NCI-H510A treated with DMSO at 0.1 percent for 48 hours (cell line): ENCODE measurements around the gene ADIG.

Experiments
- DNase-seq: peaks from one replicate; lab custom pipeline; 2025; lab: John Stamatoyannopoulos, UW

ADIG gene

DNA sequence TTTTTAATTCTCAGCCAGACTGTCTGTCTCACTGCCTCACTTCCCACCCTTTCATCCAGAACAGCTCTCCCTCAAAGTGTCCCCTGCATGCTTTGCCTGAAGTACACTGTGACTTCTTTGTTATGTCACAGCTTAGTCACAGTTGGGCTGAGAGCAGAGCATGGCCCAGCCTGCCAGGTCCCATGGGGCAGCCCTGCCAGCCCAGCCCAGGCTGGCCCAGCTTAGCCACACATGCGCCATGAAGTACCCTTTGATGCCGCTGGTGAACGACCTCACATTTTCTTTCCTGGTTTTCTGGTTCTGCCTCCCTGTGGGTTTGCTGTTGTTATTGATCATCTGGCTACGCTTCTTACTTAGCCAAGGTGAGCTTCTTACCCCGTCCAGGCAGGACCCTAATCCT is at the start of gene ADIG:
TSS of gene ADIG (plus strand) at position 185 of the 400 bp plus-strand sequence. CDS start at position 239, 54 bp downstream.
- no peak for DNase-seq

DNA sequence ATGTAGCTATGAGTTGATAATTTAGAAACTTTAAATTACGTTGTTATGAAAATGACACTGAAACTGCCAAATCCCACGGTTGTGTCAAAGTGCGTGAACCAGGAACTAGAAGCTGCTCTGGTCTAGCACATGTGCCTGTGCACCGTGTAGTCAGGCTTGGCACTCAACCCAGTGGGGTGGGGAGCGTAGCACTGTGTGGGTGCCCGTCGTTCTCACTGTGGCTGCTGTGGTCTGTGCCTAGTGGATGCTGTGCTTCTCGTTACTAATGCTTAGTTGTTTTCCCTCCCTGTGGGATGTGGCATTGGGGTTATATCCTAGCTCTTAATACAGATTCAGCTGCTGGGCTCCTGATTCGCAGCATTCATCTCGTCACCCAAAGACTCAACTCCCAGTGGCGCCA is 46.2 kb upstream of the ADIG start:
- no peak for DNase-seq

DNA sequence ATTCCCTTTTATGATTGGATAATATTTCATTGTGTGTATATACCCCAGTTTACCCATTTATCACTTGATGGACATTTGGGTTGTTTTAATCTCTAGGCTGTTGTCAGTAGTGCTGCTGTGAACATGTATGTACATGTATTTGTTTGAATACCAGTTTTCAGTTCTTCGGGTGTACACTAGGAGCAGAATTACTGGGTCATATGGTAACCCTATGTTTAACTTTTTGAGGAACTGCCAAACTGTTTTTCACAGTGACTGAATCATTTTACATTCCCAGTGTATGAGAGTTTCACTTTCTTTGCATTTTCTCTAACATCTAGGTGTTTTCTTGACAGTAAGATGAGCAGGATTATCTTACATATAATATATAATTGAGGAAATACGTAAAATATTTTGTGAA is 44.7 kb upstream of the ADIG start:
- DNase-seq, result no peak

DNA sequence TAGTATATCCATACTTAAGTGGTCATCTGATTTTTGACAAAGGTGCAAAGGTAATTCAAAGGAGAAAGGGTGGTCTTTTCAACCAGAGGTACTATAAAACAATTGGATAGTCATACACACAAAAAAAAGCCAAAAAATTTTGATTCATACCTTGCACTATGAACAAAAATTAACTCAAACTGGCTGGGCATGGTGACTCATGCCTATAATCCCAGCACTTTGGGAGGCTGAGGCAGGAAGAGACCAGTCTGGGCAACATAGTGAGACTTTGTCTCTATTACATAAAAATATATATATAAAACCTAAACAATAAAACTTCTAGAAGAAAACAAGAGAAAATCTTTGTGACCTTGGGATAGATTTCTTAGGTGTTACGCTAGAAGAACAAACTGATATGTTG is 43.8 kb upstream of the ADIG start:
- DNase-seq, result no peak

DNA sequence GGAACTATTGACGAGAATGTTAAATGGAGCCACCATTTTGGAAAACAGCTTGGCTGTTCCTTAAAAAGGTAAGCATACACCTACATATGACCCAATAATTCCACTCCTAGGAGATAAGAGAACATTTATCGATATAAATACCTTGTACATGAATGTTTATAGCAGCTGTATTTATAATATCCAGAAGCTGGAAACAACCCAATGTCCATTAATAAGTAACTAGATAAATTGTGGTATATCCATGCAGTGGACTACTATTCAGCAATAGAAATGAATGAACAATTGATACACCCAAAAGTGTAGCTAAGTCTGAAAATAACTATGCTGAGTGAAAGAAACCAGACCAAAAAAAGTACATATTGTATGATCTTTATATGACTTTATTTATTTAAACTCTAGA is 42.2 kb upstream of the ADIG start:
- no peak for DNase-seq

DNA sequence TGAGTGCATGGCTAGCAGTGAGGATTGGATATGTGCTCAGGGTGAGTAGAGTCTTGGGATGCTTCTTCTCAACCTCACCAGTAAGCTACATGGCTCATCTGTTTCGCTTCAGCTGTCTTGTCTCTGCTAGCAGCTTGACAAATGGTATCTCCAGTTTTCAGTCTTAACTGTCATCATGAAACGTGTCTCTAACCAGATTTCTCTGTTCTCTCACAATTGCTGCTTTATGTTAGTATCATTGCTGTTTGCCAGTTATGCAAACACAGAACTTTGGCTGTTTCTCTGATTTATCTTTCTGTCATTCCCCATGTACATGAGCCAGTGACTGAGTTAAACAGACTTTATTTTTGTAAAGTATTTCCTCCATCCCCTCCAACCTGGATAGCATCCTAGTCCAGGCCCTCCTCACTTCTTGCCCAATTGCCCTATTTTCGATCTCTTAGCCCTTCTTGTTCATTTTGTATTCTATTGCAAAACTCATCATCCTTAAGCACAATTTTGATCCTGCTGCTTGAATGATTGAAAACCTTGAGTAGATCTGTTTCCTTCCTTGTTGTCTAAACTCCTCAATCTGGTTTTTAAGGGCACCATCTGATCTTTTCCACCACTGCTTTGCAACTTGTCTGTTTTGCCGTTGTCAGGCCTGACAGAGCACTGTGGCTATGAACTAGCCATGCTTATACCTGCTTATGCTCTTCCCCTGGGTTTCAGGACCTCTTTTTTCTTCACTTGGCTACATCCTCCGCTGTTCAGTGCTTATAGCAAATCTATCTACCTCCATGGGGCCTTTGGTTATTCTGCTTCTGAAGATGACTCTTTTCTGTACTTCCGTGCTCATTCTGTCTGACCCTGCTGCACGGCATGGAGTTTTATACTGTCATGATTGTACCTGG is 37.7 kb upstream of the ADIG start:
- no peak for DNase-seq

DNA sequence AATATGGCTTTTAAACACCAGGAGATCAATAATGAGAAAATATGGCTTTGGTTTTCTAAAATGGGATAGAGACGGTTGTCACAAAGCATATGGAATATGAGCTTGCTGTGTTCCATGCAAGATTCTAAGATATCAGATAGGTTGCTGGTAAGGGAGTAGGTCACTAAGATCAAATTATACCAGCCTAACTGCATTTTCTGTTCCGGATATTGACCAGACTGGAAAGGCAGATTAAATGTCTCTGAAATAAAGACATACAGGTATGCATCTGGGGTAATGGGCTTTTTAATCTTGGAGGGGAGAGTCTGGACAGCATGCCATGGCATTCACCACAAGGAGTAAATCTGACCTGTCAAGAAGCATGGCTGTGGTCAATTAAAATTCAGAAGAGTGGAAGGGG is 35.2 kb upstream of the ADIG start:
- DNase-seq, result no peak

DNA sequence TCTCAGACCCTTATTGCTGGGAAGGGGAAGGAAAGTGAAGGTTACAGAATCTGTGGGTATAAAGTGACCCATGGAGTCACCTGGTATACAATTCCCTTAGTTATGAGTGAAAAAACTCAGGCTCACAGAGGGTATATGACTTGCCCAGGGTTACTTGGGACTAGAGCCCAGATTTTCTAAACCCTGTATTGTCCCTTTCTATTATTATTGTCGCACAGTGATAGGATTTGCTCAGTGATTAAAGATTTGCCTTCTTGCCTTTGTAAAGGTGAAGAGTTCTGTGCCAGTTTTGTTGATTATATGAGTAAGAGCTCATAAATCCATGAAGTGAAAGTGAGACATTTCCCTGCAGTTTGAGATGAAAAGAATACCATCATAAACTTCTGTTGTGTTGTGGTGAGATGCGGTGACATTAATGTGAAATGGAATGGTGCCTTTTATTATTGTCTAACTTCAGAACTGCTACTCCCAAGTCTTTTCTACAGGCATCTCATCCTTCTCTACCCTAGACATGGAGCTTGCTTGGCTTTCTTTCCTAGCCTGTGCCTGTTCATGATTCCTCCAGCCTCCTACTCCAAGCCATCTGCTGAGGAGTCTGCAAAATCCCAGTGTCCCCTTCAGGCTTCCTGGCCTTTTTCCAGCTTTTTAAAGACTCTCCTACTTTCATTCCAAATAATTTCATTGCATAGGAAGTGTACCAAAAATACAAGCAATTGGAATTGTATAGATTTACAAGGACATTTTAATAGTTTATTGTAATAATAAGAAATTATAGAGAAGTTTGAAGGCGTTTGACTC is 33.5 kb upstream of the ADIG start:
- no peak for DNase-seq

DNA sequence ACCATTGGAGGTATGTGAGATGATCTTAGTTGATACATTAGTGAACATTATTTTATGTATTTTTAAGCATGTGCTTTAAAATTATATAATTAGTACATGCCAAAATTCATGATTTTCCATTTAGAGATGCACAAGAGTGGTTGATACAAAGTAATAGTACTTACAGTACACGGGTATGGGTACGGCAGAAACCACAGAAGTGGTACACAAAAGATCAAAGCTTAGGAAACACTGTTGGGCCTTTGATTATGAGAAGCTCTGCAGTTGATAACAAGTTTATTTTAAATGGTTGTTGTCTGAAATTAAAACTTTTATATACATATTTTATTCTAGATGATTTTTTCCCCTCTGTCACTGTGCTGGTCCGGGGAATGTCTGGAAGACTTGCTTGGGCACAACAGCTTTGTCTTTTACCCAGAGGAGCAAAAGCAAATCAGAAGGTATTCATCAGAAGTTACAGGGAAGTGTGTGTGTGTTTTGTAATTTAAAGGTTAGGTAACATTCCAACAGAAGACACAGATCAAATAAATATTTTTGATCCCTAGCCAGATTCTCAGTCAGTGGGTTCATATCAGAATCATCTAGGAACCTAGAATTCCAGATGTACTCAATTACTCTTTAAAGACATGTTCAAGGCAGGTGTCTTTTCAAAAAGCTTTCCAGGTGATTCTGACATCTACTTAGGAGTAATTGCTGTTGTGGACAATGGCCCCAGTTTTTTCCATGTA is 32.5 kb upstream of the ADIG start:
- no peak for DNase-seq

DNA sequence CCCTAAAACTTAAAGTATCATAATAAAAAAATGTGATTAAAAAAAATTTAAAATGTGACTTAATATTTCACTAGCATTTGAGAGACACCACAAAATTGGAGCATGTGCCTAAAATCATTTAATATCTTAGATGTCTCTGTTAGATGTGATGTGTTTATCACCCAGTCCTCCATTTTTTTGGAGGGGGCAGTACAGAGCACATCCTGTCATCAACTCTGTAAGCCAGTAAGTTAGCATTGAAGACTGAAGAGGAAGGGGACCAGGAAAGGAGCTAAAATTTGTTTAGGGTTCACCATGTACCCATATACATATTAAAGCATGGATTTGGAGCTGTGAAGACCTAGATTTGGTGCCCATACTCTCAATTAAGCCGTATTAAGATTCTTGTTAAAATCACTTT is 30.7 kb upstream of the ADIG start:
- no peak for DNase-seq

DNA sequence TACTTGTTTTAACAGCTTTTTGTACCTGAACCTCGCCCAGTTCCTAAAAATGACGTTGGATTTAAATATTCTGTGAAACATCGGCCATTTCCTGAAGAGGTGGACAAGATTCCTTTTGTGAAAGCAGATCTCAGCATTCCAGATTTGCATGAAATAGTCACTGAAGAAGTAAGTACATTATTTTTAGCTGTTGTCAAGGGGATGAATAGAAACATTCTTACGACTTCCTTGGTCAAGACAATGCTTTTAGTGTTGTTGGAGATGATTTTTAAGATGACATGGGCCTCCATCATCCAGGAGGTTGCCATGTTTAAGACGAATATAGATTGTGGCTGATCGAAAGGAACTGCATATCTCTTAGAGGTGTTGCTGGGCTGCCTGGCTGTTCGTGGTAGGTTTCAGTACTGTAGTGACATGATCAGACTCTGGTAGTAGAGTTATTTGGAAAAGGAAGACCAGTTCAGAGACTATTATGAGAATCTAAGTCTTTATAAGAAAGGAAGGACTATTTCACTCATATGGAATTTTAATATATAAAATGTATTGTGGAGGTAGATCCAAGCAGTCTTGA is 29.9 kb upstream of the ADIG start:
- DNase-seq, result no peak

DNA sequence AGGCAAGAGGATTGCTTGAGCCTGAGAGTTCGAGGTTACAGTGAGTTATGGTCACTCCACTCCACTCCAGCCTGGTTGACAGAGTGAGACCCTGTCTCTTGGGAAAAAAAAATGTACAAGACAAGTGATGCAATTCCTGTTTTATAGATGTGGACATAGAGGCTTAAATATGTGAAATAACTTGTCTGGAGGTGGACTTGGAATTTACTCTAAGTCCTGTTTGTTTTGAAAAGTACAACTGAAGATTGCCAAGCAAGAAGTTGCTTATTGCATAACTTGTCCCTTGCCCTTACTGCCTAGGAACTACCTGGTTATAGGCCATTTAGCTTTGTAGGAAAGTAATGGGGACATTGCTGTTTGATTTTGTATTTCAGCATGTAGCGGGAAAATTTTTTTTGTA is 26.0 kb upstream of the ADIG start:
- DNase-seq, result no peak

DNA sequence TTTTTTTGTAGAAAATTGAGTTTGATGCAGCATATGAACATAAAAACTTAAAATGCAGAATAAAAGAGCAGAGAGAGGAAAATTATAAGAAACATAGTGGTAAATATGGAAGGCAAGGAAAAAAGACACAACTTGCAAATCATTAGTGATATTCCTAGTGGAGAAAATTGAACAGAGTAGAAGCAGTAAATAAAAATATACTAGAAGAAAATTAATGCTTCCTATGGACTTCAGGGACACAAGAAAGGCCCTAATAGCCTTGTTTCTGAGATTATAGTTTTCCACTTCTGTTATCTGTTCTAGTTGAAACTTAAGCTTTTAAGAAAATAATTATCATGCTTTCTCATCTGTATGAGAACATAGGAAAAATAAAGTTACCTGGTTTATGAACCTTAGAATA is 25.6 kb upstream of the ADIG start:
- DNase-seq, result no peak

DNA sequence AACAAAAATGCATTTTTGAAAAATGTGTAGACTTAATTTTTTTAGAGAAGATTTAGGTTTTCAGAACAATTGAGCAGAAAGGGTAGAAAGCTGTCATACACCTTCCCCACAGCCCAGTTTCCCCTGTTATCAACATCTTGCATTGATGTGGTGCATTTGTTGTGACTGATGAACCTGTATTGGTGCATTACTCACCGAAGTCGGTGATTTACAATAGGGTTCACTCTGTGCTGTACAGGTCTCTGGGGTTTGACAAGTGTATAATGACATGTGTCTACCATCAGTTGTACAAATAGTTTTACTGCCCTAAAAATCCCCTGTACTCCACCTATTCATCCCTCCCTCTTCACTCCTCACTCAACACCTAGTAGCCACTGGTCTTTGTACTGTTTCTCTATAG is 23.8 kb upstream of the ADIG start:
- no peak for DNase-seq

DNA sequence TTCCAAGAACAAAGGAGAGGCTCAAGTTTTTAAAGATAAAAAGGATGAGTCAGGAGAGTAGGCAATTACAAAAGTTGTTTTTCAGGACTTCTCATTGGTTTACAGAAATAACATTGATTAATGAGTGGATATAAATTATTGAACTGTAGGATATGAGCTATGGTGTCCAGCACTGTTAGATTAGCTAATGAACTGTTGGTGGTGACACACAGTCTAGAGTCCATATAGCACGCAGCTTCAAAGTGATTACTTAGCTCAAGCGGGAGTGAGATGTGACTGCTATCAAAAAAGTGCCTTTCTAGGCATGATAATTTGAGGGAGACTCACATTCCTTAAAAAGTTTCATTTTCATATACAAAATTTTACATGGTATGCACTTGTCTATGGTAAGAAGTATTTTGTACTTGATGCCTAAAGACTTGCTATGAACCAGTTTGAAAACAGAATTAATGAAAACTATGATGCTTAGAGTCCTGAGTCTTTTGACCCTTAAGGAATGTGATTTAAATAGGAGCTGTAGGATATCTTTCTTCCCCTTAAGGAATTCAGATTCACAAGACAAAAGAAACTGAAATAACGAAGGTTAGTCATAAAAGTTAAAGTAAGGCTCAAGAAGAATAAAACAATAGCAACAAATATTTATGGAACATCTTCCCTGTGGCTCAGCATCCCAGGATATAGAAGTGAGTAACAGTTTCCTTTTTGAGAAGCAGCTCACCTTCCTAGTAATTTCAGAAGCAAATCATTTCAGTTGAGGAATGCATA is 22.2 kb upstream of the ADIG start:
- DNase-seq, result no peak

DNA sequence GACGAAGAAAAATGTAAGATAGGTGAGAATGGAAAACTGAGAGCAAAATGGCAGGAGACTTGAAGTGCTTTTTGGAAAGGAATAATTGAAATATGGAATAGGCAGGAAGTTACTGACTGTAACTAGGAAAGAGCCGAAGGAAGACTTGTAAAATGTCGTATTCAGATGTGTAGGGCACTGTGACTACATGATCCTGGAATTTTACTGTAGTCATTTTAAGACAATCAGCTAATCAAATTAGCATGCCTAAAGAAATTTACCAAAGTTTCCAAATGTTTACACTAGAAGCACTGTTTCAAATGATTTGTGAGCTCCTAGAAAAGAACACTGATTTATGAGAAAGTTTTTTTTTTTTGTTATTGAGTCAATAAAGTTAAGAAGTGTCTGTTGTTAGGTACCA is 21.2 kb upstream of the ADIG start:
- DNase-seq, result no peak

DNA sequence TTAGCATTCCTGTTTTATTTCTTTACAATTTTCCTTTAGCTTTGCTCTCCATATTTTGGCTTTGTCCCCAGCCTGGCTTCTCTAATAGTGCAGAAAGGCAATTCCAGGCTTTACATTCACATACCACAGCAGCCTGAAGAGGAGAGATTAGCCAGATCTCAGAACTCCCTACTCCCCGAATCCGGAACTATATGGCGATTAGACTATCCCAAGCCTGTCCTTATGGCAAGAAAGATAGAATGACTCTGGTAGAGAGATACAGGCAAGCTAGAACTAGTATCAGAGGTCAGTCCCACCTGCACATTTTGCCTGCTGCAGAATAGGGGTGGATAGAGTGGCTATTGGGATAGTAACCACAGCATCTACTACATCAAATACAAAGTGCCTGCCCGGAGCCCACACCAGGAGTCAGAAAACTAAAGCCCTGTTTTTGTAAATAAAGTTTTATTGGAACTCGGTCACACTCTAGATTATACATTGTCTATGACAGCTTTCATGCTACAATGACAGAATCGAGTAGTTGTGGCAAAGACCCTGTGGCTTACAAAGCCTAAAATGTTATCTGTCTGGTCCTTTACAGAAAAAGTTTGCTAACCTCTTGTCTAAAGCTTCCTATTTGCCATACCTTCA is 17.1 kb upstream of the ADIG start:
- no peak for DNase-seq

DNA sequence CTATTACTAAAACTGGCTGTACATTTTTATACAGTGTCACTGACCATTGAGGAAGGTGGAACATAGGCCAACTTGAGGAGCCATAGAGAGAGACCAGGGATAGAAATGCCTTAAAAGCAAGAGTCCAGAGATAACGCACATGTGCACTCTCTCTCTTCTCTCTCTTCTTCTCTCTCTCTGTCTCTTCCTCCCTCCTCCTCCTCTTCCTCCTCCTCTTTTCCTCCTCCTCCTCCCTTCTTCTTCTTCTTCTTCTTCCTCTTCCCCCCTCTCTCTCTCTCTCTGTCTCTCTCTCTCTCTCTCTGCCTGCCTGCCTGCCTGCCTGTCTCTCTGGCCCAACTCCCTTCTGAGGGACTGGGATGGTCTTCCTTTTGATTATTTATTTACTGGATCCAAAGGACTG is 16.3 kb upstream of the ADIG start:
- no peak for DNase-seq

DNA sequence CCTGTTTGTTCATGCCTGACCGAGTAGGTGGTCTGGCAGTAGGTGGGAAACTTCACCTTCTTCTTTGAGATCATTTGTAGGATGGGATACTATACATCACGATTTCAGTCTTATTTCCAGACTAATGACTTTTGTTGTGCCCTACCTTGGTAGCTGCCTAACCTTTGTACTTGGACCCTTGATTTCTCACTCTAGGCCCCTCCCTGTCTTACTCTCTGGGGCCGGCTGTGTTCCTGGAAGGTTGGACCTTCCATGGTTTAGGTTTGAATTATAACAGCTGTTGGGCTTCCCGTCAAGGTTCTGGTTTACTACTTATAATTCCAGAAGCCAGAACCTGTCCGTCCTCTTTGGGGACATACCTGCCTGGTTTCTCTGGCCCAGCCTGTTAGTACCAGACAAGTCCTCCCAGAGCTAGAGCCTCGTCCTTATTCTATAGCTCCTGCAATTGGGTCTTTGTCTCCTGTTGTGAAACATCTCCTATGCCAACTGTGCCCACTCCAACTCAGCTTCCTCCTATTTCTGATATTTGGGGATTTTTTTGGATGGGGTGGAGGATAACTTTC is 14.9 kb upstream of the ADIG start:
- DNase-seq, result no peak

DNA sequence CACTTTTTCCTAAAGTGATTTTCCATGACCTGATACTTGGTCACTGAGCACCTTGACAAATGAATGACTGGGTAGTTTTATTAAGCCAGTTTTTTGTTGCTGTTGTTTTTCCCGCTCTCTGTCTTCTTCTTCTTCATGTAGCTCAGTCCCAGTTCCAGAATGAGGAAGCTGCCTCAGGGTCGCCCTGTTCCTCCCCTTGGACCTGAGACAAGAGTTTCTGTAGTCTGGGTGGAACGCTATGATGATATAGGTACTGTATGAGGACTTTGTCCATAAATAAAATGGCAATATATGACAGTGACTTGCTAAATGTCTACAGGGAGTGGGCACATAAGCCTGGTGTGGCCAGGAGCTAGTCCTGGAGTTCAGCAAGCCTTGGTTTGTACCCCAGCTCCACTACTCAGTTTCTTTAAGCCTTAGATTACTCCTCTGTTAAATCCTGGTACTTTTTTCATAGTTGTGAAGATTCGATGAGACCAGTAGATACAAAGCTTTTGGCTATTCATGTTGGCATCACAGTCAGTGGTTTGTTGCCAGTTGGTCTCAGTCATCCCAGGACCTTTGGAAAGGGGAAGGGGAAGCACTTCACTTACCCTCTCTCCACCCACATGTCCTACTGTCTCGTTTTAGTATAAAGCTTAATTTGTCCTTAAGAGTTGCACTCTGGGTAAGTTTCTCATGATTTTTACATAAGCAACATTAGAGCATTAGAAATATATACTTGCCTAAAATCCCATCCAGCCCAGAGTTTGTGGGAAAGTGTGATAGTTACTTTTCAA is 11.1 kb upstream of the ADIG start:
- DNase-seq, result no peak
